ENCODE results near the gene SPINT1.

Gene SPINT1

GRCh38 chr15:40803688-40804087 is 40.2 kb upstream of the SPINT1 start:
- CTCF ChIA-PET: interaction anchor here (0.5 to 0.6 kb wide), 2 partner anchors 78 to 124 kb away, joined by 3 read pairs; no protein-coding TSS in a partner anchor
- DNase-seq (ENCODE audit: extremely low spot score): no peak
- POLR2A ChIA-PET: no interaction called here
- TF ChIP-seq NFRKB (IDR thresholded peaks at IDR 0.05): no peak
- no peak for TF ChIP-seq FOXK2 (IDR thresholded peaks at IDR 0.05)
- no peak for TF ChIP-seq HDGF (IDR thresholded peaks at IDR 0.05; ENCODE audit: borderline replicate concordance)
- TF ChIP-seq FOXA1 (IDR thresholded peaks at IDR 0.05): no peak
- no peak for TF ChIP-seq PKNOX1 (IDR thresholded peaks at IDR 0.05)
- no peak for TF ChIP-seq BHLHE40 (IDR thresholded peaks at IDR 0.05; ENCODE audit: borderline replicate concordance)
- TF ChIP-seq LEF1 (IDR thresholded peaks at IDR 0.05; ENCODE audit: borderline replicate concordance): no peak
- no peak for TF ChIP-seq CTBP1 (IDR thresholded peaks at IDR 0.05; ENCODE audit: borderline replicate concordance)
- no peak for TF ChIP-seq FOXM1 (IDR thresholded peaks at IDR 0.05; ENCODE audit: borderline replicate concordance)
- no peak for TF ChIP-seq SP1 (IDR thresholded peaks at IDR 0.05)
- no peak for TF ChIP-seq TARDBP (IDR thresholded peaks at IDR 0.05)
- TF ChIP-seq ZNF384 (IDR thresholded peaks at IDR 0.05): no peak
- no peak for TF ChIP-seq L3MBTL2 (conservative IDR thresholded peaks at IDR 0.05)
- TF ChIP-seq ARNT (IDR thresholded peaks at IDR 0.05): no peak
- no peak for TF ChIP-seq SUZ12 (IDR thresholded peaks at IDR 0.05)
- TF ChIP-seq ELF4 (IDR thresholded peaks at IDR 0.05): no peak

DNA sequence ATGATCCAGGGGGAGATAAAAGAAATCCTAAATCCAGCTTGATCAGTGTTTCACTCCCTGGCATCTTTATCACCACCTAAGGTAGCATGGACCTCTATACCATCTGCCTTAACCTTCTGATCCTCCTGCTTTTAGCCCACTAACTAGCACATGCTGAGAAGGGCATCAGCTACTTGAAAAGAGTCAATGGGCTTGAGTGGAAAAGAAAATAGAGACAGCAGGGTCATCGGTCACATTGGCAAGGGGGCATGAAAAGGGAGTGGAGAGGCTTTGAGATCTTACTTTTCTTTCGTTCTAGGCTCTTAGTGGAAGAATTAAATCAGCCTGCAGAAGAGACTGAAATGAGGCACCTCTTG is 37.2 kb upstream of the SPINT1 start:
- TF ChIP-seq SUZ12 (IDR thresholded peaks at IDR 0.05): no peak
- TF ChIP-seq ARNT (IDR thresholded peaks at IDR 0.05): no peak
- TF ChIP-seq CTBP1 (IDR thresholded peaks at IDR 0.05; ENCODE audit: borderline replicate concordance): no peak
- no peak for TF ChIP-seq LEF1 (IDR thresholded peaks at IDR 0.05; ENCODE audit: borderline replicate concordance)
- TF ChIP-seq FOXM1 (IDR thresholded peaks at IDR 0.05; ENCODE audit: borderline replicate concordance): no peak
- no peak for TF ChIP-seq HDGF (IDR thresholded peaks at IDR 0.05; ENCODE audit: borderline replicate concordance)
- TF ChIP-seq NFRKB (IDR thresholded peaks at IDR 0.05): no peak
- TF ChIP-seq FOXA1 (IDR thresholded peaks at IDR 0.05): no peak
- TF ChIP-seq SP1 (IDR thresholded peaks at IDR 0.05): no peak
- TF ChIP-seq BHLHE40 (IDR thresholded peaks at IDR 0.05; ENCODE audit: borderline replicate concordance): no peak
- TF ChIP-seq ZNF384 (IDR thresholded peaks at IDR 0.05): no peak
- no peak for TF ChIP-seq TARDBP (IDR thresholded peaks at IDR 0.05)
- TF ChIP-seq PKNOX1 (IDR thresholded peaks at IDR 0.05): no peak
- TF ChIP-seq FOXK2 (IDR thresholded peaks at IDR 0.05): no peak
- TF ChIP-seq L3MBTL2 (conservative IDR thresholded peaks at IDR 0.05): no peak
- no peak for TF ChIP-seq ELF4 (IDR thresholded peaks at IDR 0.05)
- CTCF ChIA-PET: no interaction called here
- DNase-seq (ENCODE audit: extremely low spot score): no peak
- POLR2A ChIA-PET: interaction anchor here (1.3 to 2.1 kb wide), 8 partner anchors 9 to 112 kb away, joined by 3 to 9 read pairs (median 6); partner anchors contain the start of genes GCHFR, PPP1R14D, RAD51 and VPS18

- peak; percentile 90 for DNase-seq (ENCODE audit: extremely low spot score)
- TF ChIP-seq SUZ12 (IDR thresholded peaks at IDR 0.05) (peak; percentile 63; the same call in 1 of the 2 replicates), FOXM1 (IDR thresholded peaks at IDR 0.05; ENCODE audit: borderline replicate concordance) (no peak), NFRKB (IDR thresholded peaks at IDR 0.05) (no peak), FOXK2 (IDR thresholded peaks at IDR 0.05) (no peak), BHLHE40 (IDR thresholded peaks at IDR 0.05; ENCODE audit: borderline replicate concordance) (no peak), ELF4 (IDR thresholded peaks at IDR 0.05) (no peak), PKNOX1 (IDR thresholded peaks at IDR 0.05) (peak; percentile 46; the same call in 1 of the 2 replicates)
- CTCF ChIA-PET: no interaction called here
- POLR2A ChIA-PET: interaction anchor here (0.9 to 2.1 kb wide), 11 partner anchors 8 to 112 kb away, joined by 3 to 9 read pairs (median 5); partner anchors contain the start of genes GCHFR, PPP1R14D, RAD51 and VPS18
Measured at GRCh38 chr15:40807028-40807887, 36.6 kb upstream of the SPINT1 start, which contains the start of the genes DNAJC17 and ZFYVE19. TSS of gene DNAJC17 (minus strand) at chr15:40807473. CDS start at chr15:40807446, 27 bp downstream. TSS of gene ZFYVE19 (plus strand) at chr15:40807089. CDS start at chr15:40807590, 501 bp downstream.

DNA sequence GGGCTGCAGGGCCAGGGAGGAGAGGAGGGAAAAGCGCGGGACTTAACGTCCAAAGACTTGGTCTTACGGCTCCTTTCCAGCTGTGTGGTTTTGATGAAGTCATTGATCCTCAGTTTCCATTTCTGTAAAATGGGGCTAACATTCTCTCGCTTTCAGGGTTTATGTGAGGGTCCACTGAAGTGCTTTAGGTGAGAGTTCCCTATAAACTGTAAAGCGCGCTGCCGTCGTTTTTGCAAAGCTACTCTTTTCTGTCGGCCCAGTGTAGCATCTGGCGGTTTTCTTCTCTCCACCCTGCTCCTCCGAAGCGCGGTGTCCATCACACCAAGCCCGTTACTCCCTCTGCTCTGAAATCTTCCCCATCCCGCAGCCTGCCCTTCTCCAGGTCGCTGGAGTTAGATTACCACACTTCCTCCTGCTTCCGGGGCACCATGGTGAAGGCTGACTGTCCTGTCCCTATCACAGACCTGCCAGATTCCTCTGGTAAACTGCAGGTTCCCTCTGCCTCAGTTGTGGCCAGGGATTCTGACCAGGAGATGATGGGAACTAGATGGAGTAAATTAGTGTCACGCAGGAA is 35.9 kb upstream of the SPINT1 start:
- no peak for DNase-seq (ENCODE audit: extremely low spot score)
- ChIA-PET POLR2A (interaction anchor here (0.9 to 2.1 kb wide), 11 partner anchors 8 to 113 kb away, joined by 3 to 9 read pairs (median 5); partner anchors contain the start of genes GCHFR, PPP1R14D, RAD51 and VPS18), CTCF (interaction anchor here (0.6 kb wide), 1 partner anchor 50 kb away, joined by 3 read pairs; no protein-coding TSS in a partner anchor)
- TF ChIP-seq HDGF (IDR thresholded peaks at IDR 0.05; ENCODE audit: borderline replicate concordance): no peak
- TF ChIP-seq L3MBTL2 (conservative IDR thresholded peaks at IDR 0.05): 0 out of 2 replicates have a peak, but pooled peaks have one; percentile 25

GRCh38 chr15:40808861-40809450 is 34.9 kb upstream of the SPINT1 start:
- TF ChIP-seq BHLHE40 (IDR thresholded peaks at IDR 0.05; ENCODE audit: borderline replicate concordance): no peak
- no peak for TF ChIP-seq ELF4 (IDR thresholded peaks at IDR 0.05)
- no peak for TF ChIP-seq NFRKB (IDR thresholded peaks at IDR 0.05)
- no peak for TF ChIP-seq FOXA1 (IDR thresholded peaks at IDR 0.05)
- no peak for TF ChIP-seq CTBP1 (IDR thresholded peaks at IDR 0.05; ENCODE audit: borderline replicate concordance)
- TF ChIP-seq LEF1 (IDR thresholded peaks at IDR 0.05; ENCODE audit: borderline replicate concordance): no peak
- no peak for TF ChIP-seq ARNT (IDR thresholded peaks at IDR 0.05)
- no peak for TF ChIP-seq HDGF (IDR thresholded peaks at IDR 0.05; ENCODE audit: borderline replicate concordance)
- no peak for TF ChIP-seq FOXM1 (IDR thresholded peaks at IDR 0.05; ENCODE audit: borderline replicate concordance)
- TF ChIP-seq L3MBTL2 (conservative IDR thresholded peaks at IDR 0.05): no peak
- ChIA-PET CTCF (interaction anchor here (0.6 kb wide), 2 partner anchors 49 kb away, joined by 3 to 5 read pairs; no protein-coding TSS in a partner anchor), POLR2A (no interaction called here)
- DNase-seq (ENCODE audit: extremely low spot score): no peak

Measured in HEK293T (cell line).